Neural progenitor cell (in vitro differentiated cells): ENCODE data around the gene ELMO1.

Experiments used
- CTCF ChIP-seq: fragments of 200-600 bp; sonication (generic); IDR thresholded peaks from 2 replicates; pipeline ENCODE4 v1.5.1; 2017; ENCODE audit warnings: antibody characterized with exemption, mild to moderate bottlenecking
- EZH2 ChIP-seq: fragments of 200-600 bp; sonication (generic); IDR thresholded peaks from 2 replicates; pipeline ENCODE4 v1.6.1; 2017; ENCODE audit warnings: antibody characterized with exemption, mild to moderate bottlenecking, moderate library complexity

DNA sequence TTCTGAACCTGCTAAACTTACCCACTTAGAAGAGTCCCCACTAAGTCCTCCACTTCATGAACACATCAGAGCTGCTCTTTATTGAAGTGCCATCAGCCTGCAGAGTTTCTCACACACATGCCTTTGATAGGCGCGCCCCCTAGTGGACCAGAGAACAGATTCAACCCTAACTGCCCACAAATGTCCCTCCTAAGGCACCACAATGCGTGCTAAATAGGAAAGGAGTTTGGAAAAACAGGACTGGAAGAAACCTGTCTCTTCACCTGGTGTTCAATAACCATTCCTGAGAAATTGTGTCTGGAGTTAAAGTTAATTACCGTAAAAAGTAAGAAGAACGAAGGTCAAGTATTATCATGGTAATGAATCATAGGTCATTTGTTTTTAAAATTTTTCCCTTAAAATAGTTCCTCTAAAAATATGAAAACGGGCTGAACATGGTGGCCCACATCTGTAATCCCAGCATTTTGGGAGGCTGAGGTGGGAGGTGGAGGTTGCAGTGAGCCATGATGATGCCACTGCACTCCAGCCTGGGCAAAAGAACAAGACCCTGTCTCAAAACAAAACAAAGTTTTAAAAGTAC lies 249.7 kb downstream of the ELMO1 start:
- TF ChIP-seq CTCF (peak; percentile 97), EZH2 (no peak)
